Esophagus (tissue), 2 donors: ENCODE data around the gene CD164L2. TPM values are rescaled to one million over a fixed set of nuclear protein-coding genes. Genes with fewer than 3 reads are reported as not detected.

Experiments
- H3K27ac ChIP-seq, 2 donors: one replicate each; pipeline ENCODE4 v1.5.1; 2013; ENCODE audit warnings: low read depth in 2 of 2, mild to moderate bottlenecking in 2 of 2, inconsistent platforms in 1 of 2, low read length in 1 of 2, moderate library complexity in 1 of 2
- H3K27me3 ChIP-seq, 2 donors: one replicate each; pipeline ENCODE4 v1.6.1; 2013; ENCODE audit warnings: low read length in 2 of 2, control low read depth in 1 of 2, mild to moderate bottlenecking in 1 of 2; ENCODE audit not compliant: insufficient read depth in 2 of 2, control insufficient read depth in 1 of 2
- H3K36me3 ChIP-seq, 2 donors: one replicate each; pipeline ENCODE4 v1.6.1; 2013; ENCODE audit warnings: low read length in 1 of 2; ENCODE audit not compliant: control insufficient read depth in 2 of 2, insufficient read depth in 2 of 2
- H3K4me1 ChIP-seq, 2 donors: one replicate each; pipeline ENCODE4 v1.6.1; 2013; ENCODE audit warnings: low read length in 1 of 2; ENCODE audit not compliant: control insufficient read depth in 2 of 2, insufficient read depth in 2 of 2
- H3K4me3 ChIP-seq, 2 donors: one replicate each; pipeline ENCODE4 v1.5.1; 2013; ENCODE audit warnings: low read length in 2 of 2, mild to moderate bottlenecking in 2 of 2, low read depth in 1 of 2, moderate library complexity in 1 of 2
- H3K9me3 ChIP-seq, 2 donors: one replicate each; pipeline ENCODE4 v1.6.1; 2013; ENCODE audit warnings: mild to moderate bottlenecking in 2 of 2, low read depth in 1 of 2, low read length in 1 of 2, moderate library complexity in 1 of 2; ENCODE audit not compliant: control insufficient read depth in 2 of 2, insufficient read depth in 1 of 2
- WGBS, 2 donors: extraction: QIAGEN DNeasy Blood & Tissue Kit; methylation state at CpG; one replicate each; pipeline ENCODE4 v1.1.7; 2013; 5-methylcytosine and 5-hydroxymethylcytosine counted together
- polyA plus RNA-seq, 2 donors: library from polyadenylated mRNA; stranded (reverse); fragments of 200-250 nt; gene quantifications; one replicate each; pipeline ENCODE4 v1.2.3, GENCODE V29; 2013
- donor health status: healthy with polysubstance abuse.
- donor health status: Bipolar disorder and iron deficiency.

CD164L2 gene
- polyA plus RNA-seq, 2 donors: 10.5 to 14.5 TPM

DNA sequence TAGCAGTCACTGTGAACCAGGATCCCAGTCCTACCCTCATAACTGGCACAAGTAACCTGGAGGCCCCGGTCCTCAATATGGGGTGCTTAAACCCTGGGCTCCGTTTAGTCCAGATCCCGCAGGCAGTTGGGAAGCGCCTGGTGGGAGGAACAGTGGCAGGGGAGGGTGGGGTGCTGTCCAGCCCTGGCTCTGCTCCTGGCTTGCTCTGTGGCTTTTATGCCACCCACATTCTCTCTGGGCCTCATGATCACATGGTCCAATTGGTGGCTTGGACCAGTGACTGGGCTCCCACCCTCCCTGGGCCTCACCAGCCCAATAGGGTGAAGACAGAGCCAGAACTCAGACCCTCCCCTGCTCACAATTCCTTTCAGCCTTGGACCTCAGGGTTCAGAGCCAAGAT lies 2.9 kb downstream of the CD164L2 start:
- no peaks in the 10 kb centered on the region for H3K9me3 ChIP-seq
- 58 to 75% methylated on average over 4 of the region's 4 CpGs for WGBS, 2 donors
- H3K4me3 ChIP-seq: no peak overlapping the region
- peak overlapping the region; percentile 76 to 97 for H3K27ac ChIP-seq
- H3K4me1 ChIP-seq: peaks cover 4 to 27% of the 10 kb centered on the region in 2 donors
- no peaks in the 10 kb centered on the region for H3K36me3 ChIP-seq
- H3K27me3 ChIP-seq: no peaks in the 10 kb centered on the region

DNA sequence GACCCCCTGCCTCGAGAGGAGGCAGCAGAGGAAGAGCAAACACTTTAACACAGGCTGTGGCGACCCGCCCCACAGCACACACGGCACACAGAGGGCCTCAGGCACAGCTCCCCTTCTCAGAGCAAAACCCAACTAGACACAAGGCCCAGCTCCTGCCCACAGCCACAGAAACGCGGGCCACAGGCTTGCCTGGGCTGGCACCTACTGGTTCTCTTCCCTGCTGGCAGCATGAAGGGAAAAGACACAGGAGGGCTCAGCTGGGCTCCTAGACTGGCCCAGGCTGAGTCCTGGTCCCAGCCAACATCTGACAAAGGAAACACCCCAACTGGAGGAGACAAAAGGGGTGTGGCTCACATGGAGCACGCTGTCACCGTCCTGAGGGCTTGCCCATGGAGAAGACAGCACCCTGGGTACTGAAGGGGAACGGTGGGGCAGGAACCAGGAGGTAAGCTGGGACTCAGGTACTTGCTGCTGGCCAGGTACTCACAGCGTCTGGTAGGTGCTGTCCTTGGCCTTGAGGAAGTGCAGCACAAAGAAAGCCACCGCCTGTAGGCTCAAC lies 3.5 kb downstream of the CD164L2 start:
- Histone ChIP-seq H3K4me1 (peaks cover 4 to 27% of the 10 kb centered on the region in 2 donors), H3K4me3 (no peak overlapping the region), H3K9me3 (no peaks in the 10 kb centered on the region), H3K36me3 (no peaks in the 10 kb centered on the region), H3K27ac (peak overlapping the region; percentile 76 to 97), H3K27me3 (no peaks in the 10 kb centered on the region)
- WGBS, 2 donors: 46 to 54% methylated on average over 11 of the region's 11 CpGs

GRCh38 chr1:27377760-27378495 lies 5.2 kb downstream of the CD164L2 start:
- Histone ChIP-seq H3K27ac (peak overlapping the region; percentile 21 to 24), H3K27me3 (no peaks in the 10 kb centered on the region), H3K9me3 (no peaks in the 10 kb centered on the region), H3K4me1 (peaks cover 4 to 27% of the 10 kb centered on the region in 2 donors), H3K4me3 (no peak overlapping the region), H3K36me3 (no peaks in the 10 kb centered on the region)
- WGBS, 2 donors: 50 to 68% methylated on average over 12 of the region's 12 CpGs

- Histone ChIP-seq H3K9me3 (no peaks in the 10 kb centered on the region), H3K27ac (peak within 1 kb of the TSS in 1 of 2 donors; percentile 3), H3K4me1 (peaks cover 4 to 7% of the 10 kb centered on the region in 2 donors), H3K4me3 (no peak within 1 kb of the TSS), H3K27me3 (no peaks in the 10 kb centered on the region), H3K36me3 (no peaks in the 10 kb centered on the region)
- 78 to 79% methylated on average over 4 of the region's 4 CpGs for WGBS, 2 donors
These were observed 8.6 kb downstream of the CD164L2 start, which contains the start of gene FCN3 for GRCh38 chr1:27374362-27375086. Gene FCN3, minus strand, starts transcription at chr1:27374824. Its CDS starts 6 bp downstream, at chr1:27374818.

- Histone ChIP-seq H3K4me3 (no peak overlapping the region), H3K9me3 (no peaks in the 10 kb centered on the region), H3K36me3 (no peaks in the 10 kb centered on the region), H3K27me3 (no peaks in the 10 kb centered on the region), H3K27ac (peak overlapping the region in 1 of 2 donors; percentile 34), H3K4me1 (peaks cover 0 to 6% of the 10 kb centered on the region in 2 donors)
- 67 to 85% methylated on average over 11 of the region's 11 CpGs for WGBS, 2 donors
These were observed 10.1 kb downstream of the CD164L2 start for GRCh38 chr1:27372808-27373690.

DNA sequence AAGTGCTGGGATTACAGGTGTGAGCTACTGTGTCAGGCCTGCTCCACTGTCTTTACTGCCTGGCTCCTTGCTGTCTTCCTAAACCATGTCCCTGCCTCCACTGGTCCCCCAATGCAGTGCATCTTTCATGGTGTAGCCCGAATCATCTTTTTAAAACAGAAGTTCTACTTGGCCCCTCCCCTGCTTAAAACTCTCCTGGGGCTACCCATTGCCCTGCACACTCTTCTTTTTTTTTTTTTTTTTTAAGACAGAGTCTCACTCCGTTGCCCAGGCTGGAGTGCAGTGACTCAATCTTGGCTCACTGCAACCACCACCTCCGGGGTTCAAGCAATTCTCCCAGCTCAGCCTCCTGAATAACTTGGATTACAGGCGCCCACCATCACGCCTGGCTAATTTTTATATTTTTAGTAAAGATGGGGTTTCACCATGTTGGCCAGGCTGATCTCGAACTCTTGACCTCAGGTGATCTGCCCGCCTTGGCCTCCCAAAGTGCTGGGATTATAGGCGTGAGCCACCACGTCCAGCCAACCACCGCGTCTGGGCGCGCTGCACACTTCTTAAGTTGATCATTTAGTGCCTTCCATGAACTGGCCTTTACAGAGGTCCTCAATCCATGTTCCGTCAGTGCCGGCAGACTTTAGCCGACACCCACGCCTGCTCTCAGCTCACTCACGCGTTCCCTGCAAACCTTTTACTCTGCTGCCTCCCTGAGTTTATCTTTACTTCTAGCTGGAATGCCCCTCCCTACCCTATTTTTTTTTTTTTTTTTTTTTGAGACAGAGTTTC lies 10.9 kb downstream of the CD164L2 start:
- no peak overlapping the region for H3K27ac ChIP-seq
- 71 to 72% methylated on average over 19 of the region's 19 CpGs for WGBS, 2 donors
- H3K9me3 ChIP-seq: no peaks in the 10 kb centered on the region
- H3K36me3 ChIP-seq: no peaks in the 10 kb centered on the region
- peaks cover 2 to 11% of the 10 kb centered on the region in 2 donors for H3K4me1 ChIP-seq
- no peaks in the 10 kb centered on the region for H3K27me3 ChIP-seq
- no peak overlapping the region for H3K4me3 ChIP-seq

DNA sequence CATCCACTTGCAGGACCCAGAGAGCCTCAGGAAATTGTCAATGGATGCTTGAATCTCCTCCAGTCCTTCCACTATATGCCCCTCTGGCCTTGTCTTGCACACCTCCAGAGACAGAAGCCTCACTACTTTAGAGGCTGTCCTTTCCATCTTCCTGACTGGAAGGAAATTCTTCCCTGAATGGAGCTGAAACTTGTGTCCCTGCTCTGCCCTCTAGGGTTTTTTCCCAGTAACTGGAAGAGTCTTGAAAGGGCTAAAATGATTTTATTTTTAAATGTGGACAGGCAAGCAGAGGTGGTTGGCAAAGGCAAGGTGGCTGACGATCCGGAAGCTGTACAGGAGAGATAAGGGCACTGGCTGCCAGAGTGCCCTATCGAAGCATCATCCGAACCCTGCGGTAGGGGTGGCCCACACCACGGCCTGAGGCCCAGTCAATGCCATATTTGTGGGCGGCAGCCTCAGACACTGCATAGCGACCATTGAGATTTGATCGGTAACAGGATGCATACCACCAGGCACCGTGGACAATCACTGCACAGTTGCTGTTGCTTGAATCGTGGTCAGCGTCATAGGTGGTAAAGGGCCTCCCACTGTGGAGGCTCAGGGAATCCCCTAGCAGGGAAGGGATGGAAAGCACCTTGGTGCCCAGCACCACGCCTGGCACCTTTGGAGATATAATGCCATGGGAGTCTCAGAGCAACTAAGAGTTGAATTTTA lies 14.1 kb downstream of the CD164L2 start:
- Histone ChIP-seq H3K4me3 (no peak overlapping the region), H3K4me1 (peaks cover 6 to 23% of the 10 kb centered on the region in 2 donors), H3K27me3 (no peaks in the 10 kb centered on the region), H3K27ac (peak overlapping the region; percentile 61 to 87), H3K9me3 (no peaks in the 10 kb centered on the region), H3K36me3 (peaks cover 0 to 5% of the 10 kb centered on the region in 2 donors)
- WGBS, 2 donors: 55 to 60% methylated on average over 13 of the region's 13 CpGs

DNA sequence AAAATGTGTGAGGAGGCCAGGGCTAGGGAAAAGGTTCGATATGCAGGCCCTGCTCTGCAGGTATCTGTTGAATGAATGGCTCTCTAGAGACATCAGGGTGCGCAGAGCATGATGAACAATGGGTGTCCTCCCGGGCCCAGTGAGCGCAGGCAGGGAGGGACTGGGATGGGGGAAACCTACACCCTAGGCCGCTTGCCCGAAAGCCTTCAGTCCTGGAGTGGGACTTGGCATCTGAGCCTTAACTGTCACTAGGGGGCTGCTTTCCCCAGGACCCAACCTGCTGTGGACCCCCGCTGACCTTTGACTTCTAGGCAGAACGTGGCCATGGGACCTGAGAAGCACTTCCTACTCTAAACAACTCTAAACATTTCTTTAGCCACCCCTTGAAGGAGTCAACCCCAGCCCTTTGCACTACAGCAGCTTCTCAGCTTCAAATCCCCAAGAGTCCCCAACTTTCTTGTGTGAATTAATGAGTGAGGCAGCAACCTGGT lies 15.9 kb downstream of the CD164L2 start:
- peak overlapping the region; percentile 96 to 100 for H3K27ac ChIP-seq
- H3K9me3 ChIP-seq: no peaks in the 10 kb centered on the region
- peaks cover 4 to 23% of the 10 kb centered on the region in 2 donors for H3K36me3 ChIP-seq
- peaks cover 6 to 23% of the 10 kb centered on the region in 2 donors for H3K4me1 ChIP-seq
- WGBS, 2 donors: 32 to 39% methylated on average over 8 of the region's 8 CpGs
- no peaks in the 10 kb centered on the region for H3K27me3 ChIP-seq
- peak overlapping the region; percentile 72 to 88 for H3K4me3 ChIP-seq
